ENCODE data around the gene CABLES1. TPM values are rescaled to one million over a fixed set of nuclear protein-coding genes. Genes with fewer than 3 reads are reported as not detected.

The CABLES1 gene
- total RNA-seq, 1 donor from 2014 or later, result 12.7 TPM

GRCh38 chr18:23182606-23183005 is 47.3 kb downstream of the CABLES1 start:
- TF ChIP-seq CTCF (IDR thresholded peaks at IDR 0.05; ENCODE audit: unreplicated experiment), result no peak
- peaks cover 24% of the 10 kb centered on the region for H3K4me1 Mint-ChIP-seq
- no peaks in the 10 kb centered on the region for H3K36me3 Mint-ChIP-seq
- DNase-seq (ENCODE audit: low spot score in 2 of 2, unreplicated experiment in 2 of 2), result no peak
- no peaks in the 10 kb centered on the region for H3K27me3 Mint-ChIP-seq (ENCODE audit: low read depth)
- no peak overlapping the region for H3K27ac Mint-ChIP-seq
- no peaks in the 10 kb centered on the region for H3K9me3 Mint-ChIP-seq
- no peak overlapping the region for H3K4me3 Mint-ChIP-seq

- Mint-ChIP-seq H3K4me1 (peaks cover 31% of the 10 kb centered on the region), H3K9me3 (no peaks in the 10 kb centered on the region), H3K4me3 (no peak overlapping the region), H3K27ac (peak overlapping the region; percentile 81), H3K36me3 (no peaks in the 10 kb centered on the region), H3K27me3 (ENCODE audit: low read depth) (no peaks in the 10 kb centered on the region)
- TF ChIP-seq CTCF (IDR thresholded peaks at IDR 0.05; ENCODE audit: unreplicated experiment), result no peak
- no peak for DNase-seq (ENCODE audit: low spot score in 2 of 2, unreplicated experiment in 2 of 2)
Observed at GRCh38 chr18:23183411-23184150, 48.3 kb downstream of the CABLES1 start.

- no peaks in the 10 kb centered on the region for H3K27me3 Mint-ChIP-seq (ENCODE audit: low read depth)
- TF ChIP-seq CTCF (IDR thresholded peaks at IDR 0.05; ENCODE audit: unreplicated experiment), result no peak
- H3K4me1 Mint-ChIP-seq, result peaks cover 24% of the 10 kb centered on the region
- no peaks in the 10 kb centered on the region for H3K36me3 Mint-ChIP-seq
- no peak overlapping the region for H3K4me3 Mint-ChIP-seq
- no peaks in the 10 kb centered on the region for H3K9me3 Mint-ChIP-seq
- no peak for DNase-seq (ENCODE audit: low spot score in 2 of 2, unreplicated experiment in 2 of 2)
- H3K27ac Mint-ChIP-seq, result no peak overlapping the region
Observed at GRCh38 chr18:23186781-23187180, 51.5 kb downstream of the CABLES1 start.

GRCh38 chr18:23188068-23188760 is 52.9 kb downstream of the CABLES1 start:
- no peak for DNase-seq (ENCODE audit: low spot score in 2 of 2, unreplicated experiment in 2 of 2)
- H3K9me3 Mint-ChIP-seq, result no peaks in the 10 kb centered on the region
- no peaks in the 10 kb centered on the region for H3K36me3 Mint-ChIP-seq
- no peak overlapping the region for H3K27ac Mint-ChIP-seq
- H3K27me3 Mint-ChIP-seq (ENCODE audit: low read depth), result no peaks in the 10 kb centered on the region
- peaks cover 31% of the 10 kb centered on the region for H3K4me1 Mint-ChIP-seq
- H3K4me3 Mint-ChIP-seq, result no peak overlapping the region
- TF ChIP-seq CTCF (IDR thresholded peaks at IDR 0.05; ENCODE audit: unreplicated experiment), result no peak

- DNase-seq (ENCODE audit: low spot score in 2 of 2, unreplicated experiment in 2 of 2), result no peak
- Mint-ChIP-seq H3K36me3 (no peaks in the 10 kb centered on the region), H3K9me3 (no peaks in the 10 kb centered on the region), H3K27ac (no peak overlapping the region), H3K4me1 (peaks cover 25% of the 10 kb centered on the region), H3K27me3 (ENCODE audit: low read depth) (no peaks in the 10 kb centered on the region), H3K4me3 (no peak overlapping the region)
- no peak for TF ChIP-seq CTCF (IDR thresholded peaks at IDR 0.05; ENCODE audit: unreplicated experiment)
Observed at GRCh38 chr18:23189099-23189498, 53.8 kb downstream of the CABLES1 start.

Measured in mesothelial cell of epicardium (in vitro differentiated cells).